Fibroblast of the aortic adventitia (primary cell): ENCODE measurements around the gene NFIA. TPM values are rescaled to one million over a fixed set of nuclear protein-coding genes. Genes with fewer than 3 reads are reported as not detected.

Source experiments
- DNase-seq: peaks from one replicate; pipeline ENCODE4 v3.0.0-alpha.2; 2010; ENCODE audit warnings: low read depth
- H3K4me3 ChIP-seq: 2 replicates; pipeline ENCODE4 v1.5.1; 2011; ENCODE audit warnings: low read depth, mild to moderate bottlenecking, control low read depth, low read length, moderate library complexity
- total RNA-seq: library from RNA; depleted of rRNA; stranded (reverse); fragments of >200 nt; gene quantifications from 2 replicates; pipeline ENCODE4 v1.2.3, GENCODE V29; 2012; ENCODE audit warnings: low replicate concordance
- TF ChIP-seq, protein P1 (sequence below): IDR thresholded peaks from 2 replicates; pipeline ENCODE4 v1.5.1; 2011; ENCODE audit warnings: mild to moderate bottlenecking, low read length, control low read depth, inconsistent platforms; ENCODE audit not compliant: insufficient read depth

Gene NFIA
- total RNA-seq, 1 donor = 32.0 TPM

DNA sequence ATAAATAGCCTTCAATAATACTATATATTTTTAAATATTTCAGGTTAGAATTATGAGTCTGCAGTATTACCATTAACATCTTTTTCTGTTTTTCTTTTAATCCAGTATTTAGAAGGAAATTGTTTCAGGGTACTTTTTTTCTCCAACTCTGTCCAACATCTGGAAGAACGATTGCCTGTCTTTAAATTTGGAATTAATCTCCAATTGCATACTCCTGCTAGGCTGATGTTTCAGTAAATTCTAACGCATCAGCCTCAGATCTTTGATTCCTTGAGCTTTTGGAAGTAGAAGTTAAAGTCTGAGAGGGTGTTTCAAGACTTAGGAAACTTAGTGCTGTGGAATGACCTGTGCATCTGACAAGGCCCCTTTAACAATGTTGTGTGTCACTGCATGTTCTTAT lies 20.3 kb downstream of the NFIA start:
- TF ChIP-seq, protein P1, sequence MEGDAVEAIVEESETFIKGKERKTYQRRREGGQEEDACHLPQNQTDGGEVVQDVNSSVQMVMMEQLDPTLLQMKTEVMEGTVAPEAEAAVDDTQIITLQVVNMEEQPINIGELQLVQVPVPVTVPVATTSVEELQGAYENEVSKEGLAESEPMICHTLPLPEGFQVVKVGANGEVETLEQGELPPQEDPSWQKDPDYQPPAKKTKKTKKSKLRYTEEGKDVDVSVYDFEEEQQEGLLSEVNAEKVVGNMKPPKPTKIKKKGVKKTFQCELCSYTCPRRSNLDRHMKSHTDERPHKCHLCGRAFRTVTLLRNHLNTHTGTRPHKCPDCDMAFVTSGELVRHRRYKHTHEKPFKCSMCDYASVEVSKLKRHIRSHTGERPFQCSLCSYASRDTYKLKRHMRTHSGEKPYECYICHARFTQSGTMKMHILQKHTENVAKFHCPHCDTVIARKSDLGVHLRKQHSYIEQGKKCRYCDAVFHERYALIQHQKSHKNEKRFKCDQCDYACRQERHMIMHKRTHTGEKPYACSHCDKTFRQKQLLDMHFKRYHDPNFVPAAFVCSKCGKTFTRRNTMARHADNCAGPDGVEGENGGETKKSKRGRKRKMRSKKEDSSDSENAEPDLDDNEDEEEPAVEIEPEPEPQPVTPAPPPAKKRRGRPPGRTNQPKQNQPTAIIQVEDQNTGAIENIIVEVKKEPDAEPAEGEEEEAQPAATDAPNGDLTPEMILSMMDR = no peak
- no peak for DNase-seq
- H3K4me3 ChIP-seq = no peak overlapping the region

DNA sequence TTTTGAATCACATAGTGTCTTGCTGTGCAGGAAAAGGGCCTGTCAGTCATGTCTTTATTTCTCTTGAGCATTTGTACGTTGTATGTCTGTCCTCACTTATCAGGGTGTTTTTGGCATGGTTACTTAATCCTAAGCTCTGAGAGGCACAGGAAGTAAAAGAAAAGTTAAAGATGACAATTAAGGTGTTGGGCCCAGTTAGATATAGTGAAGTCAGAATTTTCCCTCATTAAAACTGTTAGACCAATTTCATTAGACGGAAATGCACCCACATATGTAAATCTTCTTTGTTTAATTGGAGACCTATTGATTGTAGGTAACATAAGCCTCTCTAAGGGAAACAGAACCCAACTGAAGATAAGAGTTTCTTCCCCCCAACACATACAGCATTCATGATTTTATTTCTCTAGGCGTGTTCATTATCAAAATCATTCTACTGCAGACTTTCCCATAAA lies 21.9 kb downstream of the NFIA start:
- DNase-seq = no peak
- no peak overlapping the region for H3K4me3 ChIP-seq
- TF ChIP-seq, protein P1 = no peak

DNA sequence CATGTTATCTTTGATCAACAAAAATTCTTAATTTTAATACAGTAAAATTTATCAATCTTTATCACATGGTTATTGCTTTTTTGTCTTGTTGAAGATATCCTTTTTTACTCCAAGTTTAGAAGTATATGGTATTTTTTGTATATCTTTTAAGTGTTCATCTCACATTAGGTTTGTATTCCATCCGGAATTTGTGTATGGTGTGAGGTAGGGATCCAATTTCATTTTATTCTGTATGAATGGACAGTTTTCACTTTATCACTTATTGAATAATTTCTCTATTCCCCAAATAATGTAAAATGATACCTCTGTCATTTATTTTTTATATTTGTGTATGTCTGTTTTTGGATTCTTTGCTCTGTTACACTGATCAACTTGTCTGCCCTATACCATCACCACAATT lies 25.3 kb downstream of the NFIA start:
- H3K4me3 ChIP-seq = no peak overlapping the region
- DNase-seq = no peak
- TF ChIP-seq, protein P1 = no peak

DNA sequence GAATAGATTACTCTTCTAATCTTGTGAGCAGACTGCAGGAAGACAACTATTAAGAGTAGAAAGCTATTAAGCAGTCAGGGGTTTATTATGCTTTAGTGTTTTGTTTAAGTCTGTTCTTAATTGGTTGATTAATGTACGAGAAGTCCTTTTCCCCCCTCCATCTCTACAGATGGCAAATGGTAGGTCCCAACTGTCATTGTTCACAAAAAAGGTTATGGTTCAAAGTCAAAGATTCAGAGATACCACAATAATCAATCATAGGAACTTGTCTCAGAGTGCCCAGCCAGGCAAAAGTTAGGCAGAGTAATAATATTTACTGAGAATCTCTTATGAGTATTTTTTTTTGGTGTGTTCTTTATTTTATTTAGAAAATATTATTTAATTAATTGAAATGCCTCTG lies 26.8 kb downstream of the NFIA start:
- DNase-seq = no peak
- no peak overlapping the region for H3K4me3 ChIP-seq
- TF ChIP-seq, protein P1 = no peak

DNA sequence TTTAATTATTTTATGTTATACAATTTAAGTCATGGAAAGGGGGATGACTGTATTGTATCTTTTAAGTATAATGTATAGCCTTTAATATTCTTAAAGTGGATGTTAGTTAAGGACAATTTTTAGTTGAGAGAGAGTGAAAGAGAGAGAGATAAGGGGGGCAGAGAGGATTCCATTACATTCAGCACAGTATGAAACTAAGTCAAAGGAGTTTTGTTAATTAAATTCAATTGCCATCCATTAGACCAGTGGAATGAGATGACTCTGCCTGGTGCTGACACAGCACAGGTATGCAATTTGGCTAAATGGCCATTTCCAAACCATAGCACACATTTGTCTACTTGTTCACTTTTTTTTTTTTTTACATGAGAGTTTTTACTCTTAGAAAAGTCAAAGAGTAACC lies 27.5 kb downstream of the NFIA start:
- TF ChIP-seq, protein P1 = no peak
- no peak for DNase-seq
- no peak overlapping the region for H3K4me3 ChIP-seq

DNA sequence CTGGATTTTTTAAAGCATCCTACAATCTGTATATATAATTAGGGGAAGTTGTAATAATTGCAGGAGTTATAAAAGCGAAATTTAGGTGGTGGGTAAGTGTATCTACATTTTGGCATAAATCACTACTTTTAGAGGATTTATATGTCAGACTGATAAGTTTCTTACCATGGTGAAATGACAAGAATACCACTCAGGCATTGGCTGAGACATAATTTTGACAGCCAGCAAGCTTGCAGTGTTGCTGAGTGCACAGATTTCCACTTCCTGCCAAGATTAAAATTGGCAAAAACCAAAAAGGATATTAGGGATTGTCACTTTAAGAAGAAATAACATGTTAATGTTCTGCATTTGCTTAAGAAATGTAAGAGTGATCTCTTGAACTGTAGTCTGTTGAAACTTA lies 28.2 kb downstream of the NFIA start:
- DNase-seq = peak; percentile 28
- TF ChIP-seq, protein P1 = no peak

More for the DNA sequence above, 28.2 kb downstream of the NFIA start:
- no peak overlapping the region for H3K4me3 ChIP-seq
